HEK293 (cell line): ENCODE results near the gene PRKCZ.
A peak's percentile ranks its signal among the peaks of the same experiment; 100 is the strongest.

Experiments
- CTCF ChIA-PET: fragments of 350-600 bp; formaldehyde crosslinking; extraction: SDS; loops from one replicate; lab custom pipeline; 2021; ENCODE audit warnings: antibody characterized with exemption; lab: Yijun Ruan, JAX
- POLR2A ChIA-PET: fragments of 300-600 bp; formaldehyde crosslinking; extraction: SDS; loops from one replicate; lab custom pipeline; 2020; ENCODE audit warnings: antibody characterized with exemption, inconsistent platforms; lab: Yijun Ruan, JAX
- H3K27ac ChIP-seq: fragments of 200-500 bp; sonication (Bioruptor generic); 2 replicates; pipeline ENCODE4 v1.5.1; 2014; ENCODE audit warnings: low read depth, low read length, control low read depth, inconsistent platforms; ENCODE audit errors: extremely low read depth
- H3K36me3 ChIP-seq, 2 experiments: fragments of 200-500 bp in 1 of 2; sonication (Bioruptor generic) in 1 of 2; 1 replicate in 1 of 2; 2 replicates in 1 of 2; pipeline ENCODE4 v1.5.1; 2014 to 2017; ENCODE audit warnings: inconsistent platforms in 2 of 2, low read length in 2 of 2; ENCODE audit not compliant: control insufficient read depth in 2 of 2, insufficient read depth in 1 of 2
- H3K4me1 ChIP-seq: fragments of 200-500 bp; sonication (Bioruptor generic); 2 replicates; pipeline ENCODE4 v1.5.1; 2014; ENCODE audit warnings: mild to moderate bottlenecking, low read length, inconsistent platforms; ENCODE audit not compliant: control insufficient read depth, insufficient read depth
- H3K4me3 ChIP-seq: 2 replicates; pipeline ENCODE4 v1.5.1; 2011; ENCODE audit warnings: low read depth, mild to moderate bottlenecking, control low read depth, low read length, moderate library complexity
- H3K9me3 ChIP-seq: fragments of 200-500 bp; sonication (Bioruptor generic); 2 replicates; pipeline ENCODE4 v1.5.1; 2014; ENCODE audit warnings: low read depth, low read length, inconsistent platforms; ENCODE audit not compliant: control insufficient read depth, insufficient read depth
- BCL11A ChIP-seq: fragments of 450-650 bp; formaldehyde crosslinking; IDR thresholded peaks from 2 replicates; pipeline ENCODE4 v1.5.1; 2016; ENCODE audit warnings: low read depth, missing biosample characterization, missing genetic modification characterization
- GLI2 ChIP-seq: fragments of 450-650 bp; formaldehyde crosslinking; IDR thresholded peaks from 2 replicates; pipeline ENCODE4; 2017; ENCODE audit warnings: missing biosample characterization, missing genetic modification characterization, low read depth, borderline replicate concordance
- KLF17 ChIP-seq: fragments of 450-650 bp; formaldehyde crosslinking; IDR thresholded peaks from 2 replicates; pipeline ENCODE4 v1.5.1; 2016; ENCODE audit warnings: missing biosample characterization, missing genetic modification characterization
- MZF1 ChIP-seq: fragments of 450-650 bp; formaldehyde crosslinking; IDR thresholded peaks from 2 replicates; pipeline ENCODE4 v1.5.1; 2017; ENCODE audit warnings: missing biosample characterization, missing genetic modification characterization, borderline replicate concordance
- REST ChIP-seq: fragments of 450-650 bp; formaldehyde crosslinking; IDR thresholded peaks from 2 replicates; pipeline ENCODE4 v1.5.1; 2016; ENCODE audit warnings: missing biosample characterization, missing genetic modification characterization
- ZBTB20 ChIP-seq: fragments of 450-650 bp; formaldehyde crosslinking; IDR thresholded peaks from 2 replicates; pipeline ENCODE4 v1.5.1; 2016; ENCODE audit warnings: missing biosample characterization, missing genetic modification characterization
- ZBTB44 ChIP-seq: fragments of 450-650 bp; IDR thresholded peaks from 2 replicates; pipeline ENCODE4 v1.5.1; 2018; ENCODE audit warnings: missing biosample characterization, mild to moderate bottlenecking, missing genetic modification characterization
- ZNF10 ChIP-seq: fragments of 450-650 bp; formaldehyde crosslinking; IDR thresholded peaks from 2 replicates; pipeline ENCODE4 v1.5.1; 2017; ENCODE audit warnings: missing biosample characterization, missing genetic modification characterization
- ZNF133 ChIP-seq: fragments of 450-650 bp; formaldehyde crosslinking; IDR thresholded peaks from 2 replicates; pipeline ENCODE4 v1.5.1; 2016; ENCODE audit warnings: missing biosample characterization, missing genetic modification characterization
- ZNF24 ChIP-seq: fragments of 450-650 bp; formaldehyde crosslinking; IDR thresholded peaks from 2 replicates; pipeline ENCODE4 v1.5.1; 2016; ENCODE audit warnings: missing biosample characterization, missing genetic modification characterization
- ZNF280D ChIP-seq: fragments of 450-650 bp; formaldehyde crosslinking; IDR thresholded peaks from 2 replicates; pipeline ENCODE4 v1.5.1; 2016; ENCODE audit warnings: missing biosample characterization, missing genetic modification characterization
- ZNF433 ChIP-seq: fragments of 450-650 bp; formaldehyde crosslinking; IDR thresholded peaks from 2 replicates; pipeline ENCODE4 v1.5.1; 2016; ENCODE audit warnings: missing biosample characterization, missing genetic modification characterization, low read depth
- ZNF510 ChIP-seq: fragments of 450-650 bp; formaldehyde crosslinking; IDR thresholded peaks from 2 replicates; pipeline ENCODE4 v1.5.1; 2018; ENCODE audit warnings: mild to moderate bottlenecking, missing genetic modification characterization, missing biosample characterization; ENCODE audit not compliant: insufficient replicate concordance
- ZNF514 ChIP-seq: fragments of 450-650 bp; formaldehyde crosslinking; IDR thresholded peaks from 2 replicates; pipeline ENCODE4 v1.5.1; 2016; ENCODE audit warnings: missing biosample characterization, missing genetic modification characterization
- ZNF600 ChIP-seq: fragments of 450-650 bp; formaldehyde crosslinking; IDR thresholded peaks from 2 replicates; pipeline ENCODE4 v1.5.1; 2016; ENCODE audit warnings: missing biosample characterization, missing genetic modification characterization
- ZNF629 ChIP-seq: fragments of 450-650 bp; formaldehyde crosslinking; IDR thresholded peaks from 2 replicates; pipeline ENCODE4 v1.5.1; 2017; ENCODE audit warnings: missing biosample characterization, missing genetic modification characterization
- ZNF792 ChIP-seq: fragments of 450-650 bp; formaldehyde crosslinking; IDR thresholded peaks from 2 replicates; pipeline ENCODE4 v1.5.1; 2016; ENCODE audit warnings: missing biosample characterization, missing genetic modification characterization
- ZSCAN5A ChIP-seq: fragments of 450-650 bp; formaldehyde crosslinking; IDR thresholded peaks from 2 replicates; pipeline ENCODE4 v1.5.1; 2016; ENCODE audit warnings: missing biosample characterization, missing genetic modification characterization

The PRKCZ gene

DNA sequence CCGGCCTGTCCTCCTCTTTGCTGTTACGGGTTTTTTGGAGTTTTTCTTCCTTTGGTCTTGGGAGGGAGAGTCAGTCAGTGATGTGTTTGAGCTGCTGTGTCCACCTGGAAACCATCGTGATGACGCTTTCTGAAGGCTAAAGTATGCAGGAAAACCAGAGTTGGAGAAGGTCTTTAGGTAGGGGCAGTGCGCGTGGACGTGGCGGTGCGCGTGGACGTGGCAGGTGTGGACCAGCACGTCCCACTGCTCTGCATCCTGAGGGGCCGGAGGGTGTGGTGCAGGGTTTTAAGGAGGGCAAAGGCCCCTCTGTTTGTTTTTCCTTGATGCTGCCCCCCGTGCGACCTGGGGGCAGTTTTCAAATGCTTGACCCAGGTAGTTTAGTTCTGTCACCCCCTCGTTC, 29.9 kb downstream of the PRKCZ start (continued):
- TF ChIP-seq ZSCAN5A (tag by site-specific recombination): no peak
- TF ChIP-seq ZBTB20 (tag by site-specific recombination): no peak
- no peak for TF ChIP-seq ZNF510 (tag by site-specific recombination)

DNA sequence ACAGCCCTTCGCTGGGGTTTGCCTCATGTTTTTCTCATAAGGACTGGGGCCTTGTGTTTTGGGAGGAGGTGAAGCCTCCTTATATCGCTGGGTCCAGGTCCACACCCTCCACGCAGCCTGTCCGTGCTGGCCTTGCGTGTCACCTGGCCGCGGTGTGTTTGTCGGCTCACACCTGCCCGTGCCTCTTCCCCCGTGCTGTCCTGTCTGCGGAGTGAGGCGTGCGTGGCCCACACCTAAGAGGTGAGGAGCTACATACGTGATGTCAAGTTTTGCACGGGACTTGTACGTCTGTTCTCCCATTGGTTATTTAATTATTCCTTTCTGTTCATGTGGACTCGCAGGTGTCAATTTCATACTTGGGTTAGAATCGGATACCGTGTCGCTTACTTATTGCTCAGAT, 30.7 kb downstream of the PRKCZ start:
- Histone ChIP-seq H3K4me3 (no peak overlapping the region), H3K9me3 (no peaks in the 10 kb centered on the region), H3K36me3 (peaks cover 0 to 14% of the 10 kb centered on the region in 2 experiments; a peak in 1 of 3 replicates), H3K27ac (no peak overlapping the region), H3K4me1 (no peaks in the 10 kb centered on the region)
- POLR2A ChIA-PET: no interaction called here
- TF ChIP-seq ZNF133 (tag by site-specific recombination) (peak; percentile 64), ZNF514 (tag by site-specific recombination) (no peak)
- CTCF ChIA-PET: interaction anchor here (1.0 kb wide), 1 partner anchor 93 kb away, joined by 3 read pairs; no protein-coding TSS in a partner anchor

DNA sequence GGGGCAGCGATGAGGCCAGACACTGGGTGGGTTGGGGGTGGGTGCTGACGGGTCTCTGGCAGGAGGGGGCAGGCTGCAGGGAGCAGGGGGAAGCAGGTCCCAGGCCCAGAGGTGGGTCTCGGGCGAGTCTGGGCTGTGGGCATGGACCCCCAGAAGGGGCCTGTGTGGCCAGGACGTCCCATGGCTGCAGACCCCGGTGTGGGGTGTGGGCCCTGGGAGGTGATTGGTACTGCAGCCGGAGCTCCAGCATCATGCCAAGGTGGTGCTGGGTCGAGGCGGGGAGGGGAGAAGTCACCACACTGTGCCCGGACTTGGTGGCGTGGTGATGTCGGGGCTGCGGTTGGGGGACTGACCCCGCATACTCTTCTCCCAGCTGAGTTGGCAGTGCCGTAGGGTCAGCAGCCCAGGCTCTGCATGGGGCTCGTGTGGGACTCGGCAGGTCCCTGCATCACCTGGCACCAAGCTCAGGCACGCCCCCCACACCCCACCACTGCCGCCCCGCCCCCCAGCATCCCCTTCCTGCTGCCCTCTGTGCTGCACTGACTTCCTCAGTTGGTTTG, 31.2 kb downstream of the PRKCZ start:
- ChIA-PET POLR2A (no interaction called here), CTCF (interaction anchor here (1.0 kb wide), 1 partner anchor 93 kb away, joined by 3 read pairs; no protein-coding TSS in a partner anchor)
- Histone ChIP-seq H3K27ac (no peak overlapping the region), H3K4me1 (no peaks in the 10 kb centered on the region), H3K4me3 (no peak overlapping the region), H3K36me3 (peaks cover 0 to 10% of the 10 kb centered on the region in 2 experiments; a peak in 1 of 3 replicates), H3K9me3 (no peaks in the 10 kb centered on the region)
- TF ChIP-seq MZF1 (tag by site-specific recombination) (no peak), ZNF600 (tag by site-specific recombination) (no peak), ZNF24 (tag by site-specific recombination) (no peak), ZNF280D (tag by site-specific recombination) (no peak), REST (no peak), BCL11A (tag by site-specific recombination) (no peak), ZNF433 (tag by site-specific recombination) (no peak), ZNF10 (tag by site-specific recombination) (no peak), GLI2 (tag by site-specific recombination) (no peak), ZNF629 (tag by site-specific recombination) (no peak), ZBTB44 (tag by site-specific recombination) (no peak), ZSCAN5A (tag by site-specific recombination) (no peak), KLF17 (tag by site-specific recombination) (no peak), ZNF792 (no peak)
